VCaP (cell line): ENCODE data around the gene PGC.

Source experiments
- H3K27ac ChIP-seq: fragments of 450-650 bp; 2 replicates; pipeline ENCODE4 v1.5.1; 2017
- TF ChIP-seq, protein P1 (sequence below): fragments of 450-650 bp; conservative IDR thresholded peaks from 2 replicates; pipeline ENCODE4 v1.5.1; 2017; ENCODE audit warnings: mild to moderate bottlenecking, moderate library complexity

PGC gene

DNA sequence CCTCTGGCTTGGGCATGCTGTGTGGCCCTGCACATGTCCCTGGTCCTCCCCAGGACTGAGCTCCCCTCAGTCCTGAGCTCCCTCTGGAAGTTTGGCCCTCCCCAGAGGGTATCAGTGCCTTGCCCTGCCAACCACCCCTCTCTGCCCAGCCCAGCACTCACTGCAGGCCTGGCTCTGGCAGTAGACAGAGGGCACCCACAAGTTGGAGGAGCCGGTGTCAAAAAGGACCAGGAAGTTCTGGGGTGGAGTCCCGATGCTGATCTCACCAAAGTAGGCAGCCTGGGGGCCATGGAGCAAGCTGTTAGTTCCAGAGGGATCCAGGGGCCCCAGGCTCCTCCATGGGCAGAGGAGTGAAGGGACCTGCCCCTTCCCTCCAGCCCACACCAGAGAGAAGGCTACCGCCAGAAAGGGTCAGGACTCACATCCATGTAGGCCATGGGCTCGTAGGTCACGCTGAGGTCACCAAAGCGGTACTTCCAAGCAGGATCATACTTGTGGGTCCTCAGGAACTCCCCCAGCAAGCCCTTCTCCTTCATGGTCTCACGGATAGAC is 2.9 kb downstream of the PGC start:
- H3K27ac ChIP-seq, result no peak overlapping the region
- TF ChIP-seq, protein P1, sequence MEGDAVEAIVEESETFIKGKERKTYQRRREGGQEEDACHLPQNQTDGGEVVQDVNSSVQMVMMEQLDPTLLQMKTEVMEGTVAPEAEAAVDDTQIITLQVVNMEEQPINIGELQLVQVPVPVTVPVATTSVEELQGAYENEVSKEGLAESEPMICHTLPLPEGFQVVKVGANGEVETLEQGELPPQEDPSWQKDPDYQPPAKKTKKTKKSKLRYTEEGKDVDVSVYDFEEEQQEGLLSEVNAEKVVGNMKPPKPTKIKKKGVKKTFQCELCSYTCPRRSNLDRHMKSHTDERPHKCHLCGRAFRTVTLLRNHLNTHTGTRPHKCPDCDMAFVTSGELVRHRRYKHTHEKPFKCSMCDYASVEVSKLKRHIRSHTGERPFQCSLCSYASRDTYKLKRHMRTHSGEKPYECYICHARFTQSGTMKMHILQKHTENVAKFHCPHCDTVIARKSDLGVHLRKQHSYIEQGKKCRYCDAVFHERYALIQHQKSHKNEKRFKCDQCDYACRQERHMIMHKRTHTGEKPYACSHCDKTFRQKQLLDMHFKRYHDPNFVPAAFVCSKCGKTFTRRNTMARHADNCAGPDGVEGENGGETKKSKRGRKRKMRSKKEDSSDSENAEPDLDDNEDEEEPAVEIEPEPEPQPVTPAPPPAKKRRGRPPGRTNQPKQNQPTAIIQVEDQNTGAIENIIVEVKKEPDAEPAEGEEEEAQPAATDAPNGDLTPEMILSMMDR, result no peak

DNA sequence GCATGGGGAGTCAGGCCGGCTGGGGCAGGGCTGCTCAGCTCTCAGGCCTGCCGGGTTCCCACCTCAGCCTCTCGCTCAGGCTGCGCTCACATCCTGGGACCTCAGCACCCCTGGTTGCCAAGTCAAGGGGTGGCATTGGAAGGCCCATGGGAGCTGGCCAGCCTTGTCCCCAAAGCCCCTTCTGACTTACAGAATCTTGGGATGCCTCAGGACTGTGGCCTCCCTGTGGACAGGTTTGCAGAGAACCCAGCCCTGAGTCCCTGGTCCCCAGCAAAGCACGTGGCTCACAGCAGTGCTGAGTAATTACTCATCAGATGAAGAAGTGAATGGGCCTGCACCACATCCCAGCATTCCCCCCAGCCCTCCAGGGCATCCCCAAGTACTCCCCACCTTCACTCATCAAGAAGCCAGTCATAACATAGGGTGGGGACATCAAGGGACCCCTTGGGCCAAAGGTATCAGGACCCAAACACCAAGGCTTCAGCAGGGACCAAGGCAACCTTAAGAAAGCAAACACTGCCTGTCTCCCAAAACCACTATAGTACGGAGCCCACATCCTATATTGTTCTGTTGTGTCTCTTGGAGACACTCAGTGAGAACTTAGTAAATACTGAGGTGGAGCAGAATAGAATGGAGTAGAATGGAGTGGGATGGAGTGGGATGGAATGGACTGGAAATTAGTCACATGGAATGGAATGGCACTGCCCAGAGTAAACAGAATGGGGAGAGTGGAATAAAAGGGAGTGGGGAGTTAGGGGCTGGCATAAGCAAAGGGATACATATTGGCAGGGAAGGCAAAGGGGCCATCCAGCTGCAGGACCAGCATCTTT is 3.6 kb downstream of the PGC start:
- no peak overlapping the region for H3K27ac ChIP-seq
- TF ChIP-seq, protein P1, result no peak

DNA sequence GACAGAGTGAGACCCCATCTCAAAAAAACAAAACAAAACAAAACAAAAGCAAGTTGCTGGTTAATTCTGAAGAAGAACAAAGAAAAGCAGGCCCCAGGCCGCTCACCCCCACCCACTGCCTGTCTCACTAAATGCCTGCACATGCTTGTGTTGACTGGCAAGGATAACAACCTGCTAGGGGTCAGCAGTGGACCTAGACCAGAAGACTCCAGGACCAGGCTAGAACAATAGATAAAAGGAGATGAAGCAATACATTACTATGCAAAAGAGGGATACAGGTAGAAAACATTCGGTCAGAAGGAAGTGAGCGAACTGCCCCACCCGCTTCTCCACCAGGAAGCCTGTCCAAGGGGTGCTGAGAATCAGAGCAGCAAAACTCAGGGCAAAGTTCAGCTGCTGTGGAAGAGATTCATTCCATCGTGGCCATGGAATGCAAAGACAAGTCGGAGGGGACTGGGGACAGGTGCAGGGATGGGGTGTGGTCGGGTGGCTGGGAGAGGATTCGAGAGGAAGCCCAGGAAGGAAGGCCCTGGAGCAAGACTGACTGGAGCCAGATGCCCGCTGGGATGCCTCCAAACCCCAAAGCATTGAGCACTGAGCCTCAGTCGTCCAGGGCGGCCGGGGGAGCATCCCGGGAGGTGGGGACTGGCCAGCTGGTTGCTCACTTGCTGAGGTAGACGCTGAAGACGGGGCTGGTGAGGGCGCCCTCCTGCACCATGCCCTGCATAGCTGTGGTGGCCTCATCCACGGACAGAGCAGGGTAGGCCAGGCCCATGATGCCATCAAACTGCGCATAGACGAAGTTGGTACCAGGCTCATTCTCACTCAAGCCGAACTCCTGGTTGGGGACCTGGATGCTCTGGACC is 5.3 kb downstream of the PGC start:
- TF ChIP-seq, protein P1, result no peak
- H3K27ac ChIP-seq, result no peak overlapping the region

DNA sequence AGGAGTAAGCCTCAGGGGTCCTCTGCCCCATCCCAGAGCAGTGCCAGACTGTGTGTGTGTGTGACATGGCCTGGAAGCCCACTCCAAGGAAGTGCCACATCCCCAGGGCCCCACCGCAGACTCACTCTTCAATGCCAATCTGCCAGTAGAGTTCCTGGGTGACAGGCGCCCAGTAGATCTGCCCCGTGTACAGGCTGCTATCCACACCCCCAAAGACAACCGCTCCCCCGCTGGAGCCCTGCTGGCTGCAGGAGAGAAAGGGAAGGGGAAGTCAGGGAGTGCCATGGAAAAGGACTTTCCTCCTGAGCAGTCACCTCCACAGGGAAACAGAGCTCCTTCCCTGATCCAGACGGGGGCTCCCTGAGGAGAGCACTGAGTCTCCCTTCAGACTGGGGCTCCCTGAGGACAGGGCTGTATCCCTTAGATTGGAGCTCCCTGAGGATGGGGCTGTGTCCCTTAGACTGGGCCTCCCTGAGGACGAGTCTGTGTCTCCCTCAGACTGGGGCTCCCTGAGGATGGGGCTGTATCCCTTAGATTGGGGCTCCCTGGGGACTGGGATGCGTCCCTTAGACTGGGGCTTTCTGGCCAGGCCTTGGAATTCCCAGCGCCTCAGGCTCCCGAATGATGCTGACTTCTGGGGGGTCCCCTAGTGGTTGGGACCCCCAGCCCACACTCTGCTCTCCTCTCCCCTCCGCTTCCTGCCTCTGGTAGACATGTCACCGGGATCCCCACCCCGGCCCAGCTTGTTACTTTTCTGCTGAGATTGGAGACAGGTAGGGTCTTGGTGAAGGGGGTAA is 6.6 kb downstream of the PGC start:
- no peak overlapping the region for H3K27ac ChIP-seq
- TF ChIP-seq, protein P1, result no peak

DNA sequence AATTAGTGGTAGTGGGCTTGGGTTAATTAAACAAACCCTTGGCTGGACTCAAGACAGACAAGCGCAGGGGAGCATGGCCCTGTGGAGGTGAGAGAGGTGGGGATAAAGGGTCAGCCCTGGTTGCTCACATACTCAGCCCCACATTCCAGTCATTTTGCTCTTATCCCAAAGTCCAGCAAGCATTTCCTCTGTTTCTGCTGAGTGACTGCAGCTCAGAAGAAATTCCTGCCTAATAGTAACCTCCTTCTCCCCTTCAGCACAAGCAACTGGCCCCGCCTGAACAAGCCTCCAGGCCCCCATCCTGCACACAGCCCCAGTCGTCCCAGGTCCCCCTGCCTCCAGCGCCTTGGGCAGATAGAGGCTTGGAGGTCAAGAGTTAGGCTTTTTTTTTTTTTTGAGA is 8.2 kb downstream of the PGC start:
- TF ChIP-seq, protein P1, result no peak

DNA sequence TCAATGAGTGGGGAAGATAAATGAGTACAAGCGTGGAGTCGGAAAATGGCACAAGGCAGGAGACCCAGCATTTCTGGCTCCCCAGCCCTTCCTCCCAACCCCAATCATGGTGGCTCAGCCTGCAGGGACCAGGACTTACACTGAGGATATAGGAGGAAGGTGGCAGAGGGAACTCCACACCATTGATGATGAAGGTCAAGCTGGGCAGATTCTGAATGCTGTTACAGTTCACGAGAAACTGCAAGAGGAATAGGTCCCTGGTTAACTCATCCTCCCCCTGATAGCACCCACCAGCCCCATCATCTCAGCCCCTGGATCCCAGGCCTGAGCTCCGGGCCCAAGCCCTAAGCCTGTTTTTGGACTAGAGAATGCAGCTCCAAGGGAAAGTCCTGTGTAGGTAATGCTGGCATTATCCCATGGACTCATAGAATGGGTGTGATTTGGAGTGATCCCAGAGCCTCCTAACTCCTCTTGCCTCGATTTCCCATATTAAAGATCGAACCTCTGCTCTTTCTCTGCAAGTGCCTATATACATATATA is 9.5 kb downstream of the PGC start:
- no peak overlapping the region for H3K27ac ChIP-seq
- TF ChIP-seq, protein P1, result no peak

More for the DNA sequence above, 8.2 kb downstream of the PGC start:
- no peak overlapping the region for H3K27ac ChIP-seq
